Measurements from ENCODE around the gene NPC2. TPM values are rescaled to one million over a fixed set of nuclear protein-coding genes. Genes with fewer than 3 reads are reported as not detected.
"Not testable (repeated sequence)": the region's sequence is repeated elsewhere in the genome, so short reads cannot be mapped to it uniquely, and the experiment has no call there.

Gene NPC2
- total RNA-seq (100 to 1,000 TPM in 1 of 2 donors, 10 to 100 TPM in 1; 76.8 to 174 TPM), polyA plus RNA-seq (ENCODE audit: insufficient read length in 2 of 2) (10 to 100 TPM; 80.9 to 92.5 TPM)
- long read RNA-seq, donor 1, transcript NPC2-207 (5 exons, 1,035 nt) = major isoform, 59 of 155 reads
- long read RNA-seq, donor 1, partial matches to known transcripts = 23 of 155 reads
- long read RNA-seq, donor 1, other reads (novel, unspliced or antisense) = 73 of 155 reads
- long read RNA-seq, donor 2, transcript NPC2-207 (5 exons, 1,035 nt) = major isoform, 23 of 23 reads
- long read RNA-seq, donor 2, partial matches to known transcripts = 0 of 23 reads
- long read RNA-seq, donor 2, other reads (novel, unspliced or antisense) = 0 of 23 reads
- long read RNA-seq, donor 3, transcript NPC2-207 (5 exons, 1,035 nt) = major isoform, 36 of 65 reads
- long read RNA-seq, donor 3, partial matches to known transcripts = 5 of 65 reads
- long read RNA-seq, donor 3, other reads (novel, unspliced or antisense) = 24 of 65 reads
- long read RNA-seq, donor 4, transcript NPC2-207 (5 exons, 1,035 nt) = major isoform, 907 of 1,137 reads
- long read RNA-seq, donor 4, partial matches to known transcripts = 220 of 1,137 reads
- long read RNA-seq, donor 4, other reads (novel, unspliced or antisense) = 6 of 1,137 reads

GRCh38 chr14:74492776-74493342, at the start of gene NPC2:
TSS of gene NPC2 (minus strand) at chr14:74493305. CDS start at chr14:74493274, 31 bp downstream.
- Histone ChIP-seq H3K9me3 (ENCODE audit: control insufficient read depth, insufficient read depth, low read length) (no peaks in the 10 kb centered on the region), H3K27ac (ENCODE audit: low read depth, low read length) (peak within 1 kb of the TSS; percentile 77), H3K36me3 (ENCODE audit: control insufficient read depth, insufficient read depth, low read length) (no peaks in the 10 kb centered on the region), H3K27me3 (ENCODE audit: control insufficient read depth, insufficient read depth, low read length) (peaks cover 16% of the 10 kb centered on the region), H3K4me1 (ENCODE audit: control insufficient read depth, insufficient read depth, low read length) (peaks cover 14% of the 10 kb centered on the region), H3K4me3 (ENCODE audit: low read depth, low read length) (peak within 1 kb of the TSS; percentile 95)
- no peak for DNase-seq (ENCODE audit: low read depth in 4 of 6, low spot score in 6 of 6)
- WGBS (ENCODE audit: insufficient coverage) = under 1% methylated on average over 33 of the region's 35 CpGs

- no peak overlapping the region for H3K27ac ChIP-seq (ENCODE audit: low read depth, low read length)
- DNase-seq (ENCODE audit: low read depth in 4 of 6, low spot score in 6 of 6) = no peak
- H3K27me3 ChIP-seq (ENCODE audit: control insufficient read depth, insufficient read depth, low read length) = no peaks in the 10 kb centered on the region
- 83% methylated on average over 10 of the region's 10 CpGs for WGBS (ENCODE audit: insufficient coverage)
- H3K4me1 ChIP-seq (ENCODE audit: control insufficient read depth, insufficient read depth, low read length) = no peaks in the 10 kb centered on the region
- no peak overlapping the region for H3K4me3 ChIP-seq (ENCODE audit: low read depth, low read length)
- H3K36me3 ChIP-seq (ENCODE audit: control insufficient read depth, insufficient read depth, low read length) = no peaks in the 10 kb centered on the region
- H3K9me3 ChIP-seq (ENCODE audit: control insufficient read depth, insufficient read depth, low read length) = no peaks in the 10 kb centered on the region
These were observed 49.1 kb upstream of the NPC2 start for GRCh38 chr14:74542056-74542685.

GRCh38 chr14:74541225-74541624, 48.1 kb upstream of the NPC2 start:
- Histone ChIP-seq H3K9me3 (ENCODE audit: control insufficient read depth, insufficient read depth, low read length) (no peaks in the 10 kb centered on the region), H3K27me3 (ENCODE audit: control insufficient read depth, insufficient read depth, low read length) (no peaks in the 10 kb centered on the region), H3K4me3 (ENCODE audit: low read depth, low read length) (no peak overlapping the region), H3K4me1 (ENCODE audit: control insufficient read depth, insufficient read depth, low read length) (no peaks in the 10 kb centered on the region), H3K36me3 (ENCODE audit: control insufficient read depth, insufficient read depth, low read length) (no peaks in the 10 kb centered on the region), H3K27ac (ENCODE audit: low read depth, low read length) (no peak overlapping the region)
- 100% methylated on average over 1 of the region's 3 CpGs for WGBS (ENCODE audit: insufficient coverage)
- no peak for DNase-seq (ENCODE audit: low read depth in 4 of 6, low spot score in 6 of 6)

- no peaks in the 10 kb centered on the region for H3K4me1 ChIP-seq (ENCODE audit: control insufficient read depth, insufficient read depth, low read length)
- H3K9me3 ChIP-seq (ENCODE audit: control insufficient read depth, insufficient read depth, low read length) = no peaks in the 10 kb centered on the region
- DNase-seq (ENCODE audit: low read depth in 4 of 6, low spot score in 6 of 6) = no peak
- WGBS (ENCODE audit: insufficient coverage) = 53% methylated on average over 4 of the region's 4 CpGs
- H3K27me3 ChIP-seq (ENCODE audit: control insufficient read depth, insufficient read depth, low read length) = no peaks in the 10 kb centered on the region
- no peak overlapping the region for H3K4me3 ChIP-seq (ENCODE audit: low read depth, low read length)
- H3K36me3 ChIP-seq (ENCODE audit: control insufficient read depth, insufficient read depth, low read length) = no peaks in the 10 kb centered on the region
- no peak overlapping the region for H3K27ac ChIP-seq (ENCODE audit: low read depth, low read length)
These were observed 46.4 kb upstream of the NPC2 start for GRCh38 chr14:74539503-74539902.

- WGBS (ENCODE audit: insufficient coverage) = 93% methylated on average over 9 of the region's 11 CpGs
- no peaks in the 10 kb centered on the region for H3K27me3 ChIP-seq (ENCODE audit: control insufficient read depth, insufficient read depth, low read length)
These were observed 45.6 kb upstream of the NPC2 start for GRCh38 chr14:74538411-74539391.

GRCh38 chr14:74536336-74536735, 43.2 kb upstream of the NPC2 start:
- DNase-seq (ENCODE audit: low read depth in 4 of 6, low spot score in 6 of 6); H3K27me3 ChIP-seq (ENCODE audit: control insufficient read depth, insufficient read depth, low read length); H3K4me3 ChIP-seq (ENCODE audit: low read depth, low read length); H3K9me3 ChIP-seq (ENCODE audit: control insufficient read depth, insufficient read depth, low read length); H3K4me1 ChIP-seq (ENCODE audit: control insufficient read depth, insufficient read depth, low read length); H3K27ac ChIP-seq (ENCODE audit: low read depth, low read length); H3K36me3 ChIP-seq (ENCODE audit: control insufficient read depth, insufficient read depth, low read length): not testable (repeated sequence)
- 100% methylated on average over 2 of the region's 3 CpGs for WGBS (ENCODE audit: insufficient coverage)

More at GRCh38 chr14:74538411-74539391, 45.6 kb upstream of the NPC2 start:
- no peak overlapping the region for H3K4me3 ChIP-seq (ENCODE audit: low read depth, low read length)
- no peaks in the 10 kb centered on the region for H3K9me3 ChIP-seq (ENCODE audit: control insufficient read depth, insufficient read depth, low read length)
- no peaks in the 10 kb centered on the region for H3K36me3 ChIP-seq (ENCODE audit: control insufficient read depth, insufficient read depth, low read length)
- no peaks in the 10 kb centered on the region for H3K4me1 ChIP-seq (ENCODE audit: control insufficient read depth, insufficient read depth, low read length)
- DNase-seq (ENCODE audit: low read depth in 4 of 6, low spot score in 6 of 6) = no peak
- H3K27ac ChIP-seq (ENCODE audit: low read depth, low read length) = no peak overlapping the region

- WGBS (ENCODE audit: insufficient coverage) = 73% methylated on average over 6 of the region's 10 CpGs
- H3K4me3 ChIP-seq (ENCODE audit: low read depth, low read length) = no peak overlapping the region
- H3K9me3 ChIP-seq (ENCODE audit: control insufficient read depth, insufficient read depth, low read length) = no peaks in the 10 kb centered on the region
- no peak for DNase-seq (ENCODE audit: low read depth in 4 of 6, low spot score in 6 of 6)
- H3K4me1 ChIP-seq (ENCODE audit: control insufficient read depth, insufficient read depth, low read length) = no peaks in the 10 kb centered on the region
- no peak overlapping the region for H3K27ac ChIP-seq (ENCODE audit: low read depth, low read length)
- H3K36me3 ChIP-seq (ENCODE audit: control insufficient read depth, insufficient read depth, low read length) = no peaks in the 10 kb centered on the region
- no peaks in the 10 kb centered on the region for H3K27me3 ChIP-seq (ENCODE audit: control insufficient read depth, insufficient read depth, low read length)
These were observed 42.7 kb upstream of the NPC2 start for GRCh38 chr14:74535756-74536325.

GRCh38 chr14:74533576-74533975, 40.5 kb upstream of the NPC2 start:
- Histone ChIP-seq H3K4me1 (ENCODE audit: control insufficient read depth, insufficient read depth, low read length) (no peaks in the 10 kb centered on the region), H3K36me3 (ENCODE audit: control insufficient read depth, insufficient read depth, low read length) (no peaks in the 10 kb centered on the region), H3K27ac (ENCODE audit: low read depth, low read length) (no peak overlapping the region), H3K4me3 (ENCODE audit: low read depth, low read length) (no peak overlapping the region), H3K27me3 (ENCODE audit: control insufficient read depth, insufficient read depth, low read length) (no peaks in the 10 kb centered on the region), H3K9me3 (ENCODE audit: control insufficient read depth, insufficient read depth, low read length) (no peaks in the 10 kb centered on the region)
- WGBS (ENCODE audit: insufficient coverage) = 92% methylated on average over 6 of the region's 7 CpGs
- DNase-seq (ENCODE audit: low read depth in 4 of 6, low spot score in 6 of 6) = no peak
